ENCODE measurements around the gene DGCR2. TPM values are rescaled to one million over a fixed set of nuclear protein-coding genes. Genes with fewer than 3 reads are reported as not detected.
"Not testable (repeated sequence)": the region's sequence is repeated elsewhere in the genome, so short reads cannot be mapped to it uniquely, and the experiment has no call there.

DGCR2 gene
- total RNA-seq, 1 donor from 2014 or later: 20.6 TPM

DNA sequence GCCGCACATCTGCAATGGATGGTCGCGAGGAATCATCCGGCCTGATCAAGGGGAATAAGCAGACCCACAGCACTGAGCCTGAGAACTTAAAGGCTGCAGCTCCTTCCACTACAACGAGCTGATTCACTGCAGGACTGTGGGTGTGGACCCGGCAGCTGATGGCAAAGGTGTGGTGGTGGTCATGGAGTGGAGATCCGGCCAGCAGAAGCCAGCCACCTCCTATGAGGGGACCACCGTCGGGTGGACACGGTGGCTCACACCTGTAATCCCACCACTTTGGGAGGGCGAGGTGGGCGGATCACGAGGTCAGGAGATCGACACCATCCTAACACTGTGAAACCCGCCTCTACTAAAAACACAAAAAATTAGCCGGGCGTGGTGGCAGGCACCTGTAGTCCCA is 66.4 kb downstream of the DGCR2 start:
- Mint-ChIP-seq H3K27ac (no peak overlapping the region), H3K27me3 (ENCODE audit: insufficient read depth, low read depth) (peaks cover 4% of the 10 kb centered on the region), H3K36me3 (peaks cover 17% of the 10 kb centered on the region), H3K4me1 (no peaks in the 10 kb centered on the region), H3K9me3 (no peaks in the 10 kb centered on the region), H3K4me3 (no peak overlapping the region)
- Histone ChIP-seq H3K4me2 (no peak overlapping the region), H3K9me3 (ENCODE audit: low read depth) (no peaks in the 10 kb centered on the region), H2AFZ (replicated peaks) (no peak overlapping the region), H3K9ac (no peak overlapping the region), H3F3A (ENCODE audit: low read depth) (no peaks in the 10 kb centered on the region), H3K27me3 (no peaks in the 10 kb centered on the region), H3K36me3 (no peaks in the 10 kb centered on the region), H3K4me3 (no peak overlapping the region), H3K79me2 (ENCODE audit: low read depth) (no peaks in the 10 kb centered on the region), H4K20me1 (ENCODE audit: low read depth) (peaks cover 13% of the 10 kb centered on the region), H3K4me1 (no peaks in the 10 kb centered on the region), H3K27ac (no peak overlapping the region)
- no peak for DNase-seq (ENCODE audit: low spot score)
- TF ChIP-seq, protein P1, sequence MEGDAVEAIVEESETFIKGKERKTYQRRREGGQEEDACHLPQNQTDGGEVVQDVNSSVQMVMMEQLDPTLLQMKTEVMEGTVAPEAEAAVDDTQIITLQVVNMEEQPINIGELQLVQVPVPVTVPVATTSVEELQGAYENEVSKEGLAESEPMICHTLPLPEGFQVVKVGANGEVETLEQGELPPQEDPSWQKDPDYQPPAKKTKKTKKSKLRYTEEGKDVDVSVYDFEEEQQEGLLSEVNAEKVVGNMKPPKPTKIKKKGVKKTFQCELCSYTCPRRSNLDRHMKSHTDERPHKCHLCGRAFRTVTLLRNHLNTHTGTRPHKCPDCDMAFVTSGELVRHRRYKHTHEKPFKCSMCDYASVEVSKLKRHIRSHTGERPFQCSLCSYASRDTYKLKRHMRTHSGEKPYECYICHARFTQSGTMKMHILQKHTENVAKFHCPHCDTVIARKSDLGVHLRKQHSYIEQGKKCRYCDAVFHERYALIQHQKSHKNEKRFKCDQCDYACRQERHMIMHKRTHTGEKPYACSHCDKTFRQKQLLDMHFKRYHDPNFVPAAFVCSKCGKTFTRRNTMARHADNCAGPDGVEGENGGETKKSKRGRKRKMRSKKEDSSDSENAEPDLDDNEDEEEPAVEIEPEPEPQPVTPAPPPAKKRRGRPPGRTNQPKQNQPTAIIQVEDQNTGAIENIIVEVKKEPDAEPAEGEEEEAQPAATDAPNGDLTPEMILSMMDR (IDR thresholded peaks at IDR 0.05): no peak

DNA sequence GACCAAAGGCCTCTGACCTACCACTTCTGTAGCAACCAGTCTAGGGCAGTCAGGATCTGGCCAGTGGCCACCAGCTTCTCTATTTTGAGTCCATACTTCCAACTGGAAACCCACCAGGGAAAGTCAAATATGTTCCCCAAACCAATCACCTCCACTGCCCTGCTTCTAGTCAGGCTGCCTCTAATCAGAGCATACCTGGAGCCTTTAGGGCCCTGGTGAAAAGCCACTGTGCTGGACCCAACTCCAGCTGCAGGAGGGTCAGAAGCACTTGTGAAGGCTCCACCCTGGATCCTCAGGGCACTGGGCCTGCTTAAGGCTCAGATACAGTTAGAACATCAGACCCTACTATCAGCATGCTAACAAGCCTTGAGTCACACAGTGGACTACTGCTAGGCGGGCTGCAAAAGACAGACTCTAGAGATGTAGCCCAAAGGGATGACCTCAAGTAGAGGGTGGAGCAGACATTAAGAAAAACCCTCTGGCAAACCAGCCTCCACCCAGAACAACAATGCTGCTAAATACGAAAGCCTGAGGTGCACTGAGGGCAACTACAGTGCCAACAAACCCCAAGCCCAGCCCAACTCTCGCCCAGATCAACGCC is 69.2 kb downstream of the DGCR2 start:
- no peak for DNase-seq (ENCODE audit: low spot score)
- H2AFZ ChIP-seq (replicated peaks): no peak overlapping the region
- no peak overlapping the region for H3K27ac ChIP-seq
- no peaks in the 10 kb centered on the region for H3K36me3 ChIP-seq
- H3K9me3 ChIP-seq (ENCODE audit: low read depth): no peaks in the 10 kb centered on the region
- Mint-ChIP-seq H3K27ac (no peak overlapping the region), H3K27me3 (ENCODE audit: insufficient read depth, low read depth) (peaks cover 4% of the 10 kb centered on the region), H3K9me3 (no peaks in the 10 kb centered on the region), H3K36me3 (peaks cover 24% of the 10 kb centered on the region), H3K4me1 (no peaks in the 10 kb centered on the region), H3K4me3 (no peak overlapping the region)
- no peaks in the 10 kb centered on the region for H3K4me1 ChIP-seq
- H4K20me1 ChIP-seq (ENCODE audit: low read depth): peaks cover 24% of the 10 kb centered on the region
- H3K27me3 ChIP-seq: no peaks in the 10 kb centered on the region
- no peak overlapping the region for H3K9ac ChIP-seq
- no peaks in the 10 kb centered on the region for H3K79me2 ChIP-seq (ENCODE audit: low read depth)
- TF ChIP-seq EZH2 (IDR thresholded peaks at IDR 0.05) (no peak), EZH2phosphoT487 (IDR thresholded peaks at IDR 0.05) (no peak)
- TF ChIP-seq, protein P1 (IDR thresholded peaks at IDR 0.05): no peak
- H3F3A ChIP-seq (ENCODE audit: low read depth): no peaks in the 10 kb centered on the region
- no peak overlapping the region for H3K4me3 ChIP-seq
- no peak overlapping the region for H3K4me2 ChIP-seq

DNA sequence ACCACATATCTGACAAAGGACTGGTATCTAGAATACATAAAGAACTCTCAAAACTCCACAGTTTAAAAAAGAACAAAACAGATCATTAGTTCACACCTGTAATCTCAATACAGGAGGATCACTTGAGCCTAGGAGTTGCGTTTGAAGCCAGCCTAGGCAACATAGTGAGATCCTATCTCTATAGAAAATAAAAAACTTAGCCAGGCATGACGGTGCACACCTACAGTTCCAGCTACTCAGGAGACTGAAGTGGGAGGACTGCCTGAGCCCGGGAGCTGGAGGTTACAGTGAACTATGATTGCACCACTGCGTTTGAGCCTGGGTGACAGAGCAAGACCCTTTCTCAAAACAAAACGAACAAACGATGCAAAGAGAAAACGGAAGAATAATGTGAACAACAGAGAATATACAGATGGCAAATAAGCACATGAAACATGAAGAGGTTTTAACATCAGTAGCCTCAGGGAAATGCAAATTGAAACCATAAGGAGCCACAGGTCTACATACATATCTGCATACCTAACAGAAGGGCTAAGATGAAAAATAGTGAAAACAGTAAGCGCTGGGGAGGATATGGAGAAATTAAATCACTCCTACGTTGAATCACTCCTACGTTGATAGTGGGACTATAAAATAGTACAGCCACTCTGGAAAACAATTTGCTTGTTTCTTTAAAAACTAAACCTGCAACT is 70.7 kb downstream of the DGCR2 start:
- Histone ChIP-seq H3K4me1 (no peaks in the 10 kb centered on the region), H3K27ac (no peak overlapping the region), H3K36me3 (no peaks in the 10 kb centered on the region), H3K9me3 (ENCODE audit: low read depth) (no peaks in the 10 kb centered on the region), H3K4me3 (no peak overlapping the region), H3K9ac (no peak overlapping the region), H4K20me1 (ENCODE audit: low read depth) (peaks cover 23% of the 10 kb centered on the region), H3K4me2 (no peak overlapping the region), H3K79me2 (ENCODE audit: low read depth) (no peaks in the 10 kb centered on the region), H2AFZ (replicated peaks) (no peak overlapping the region), H3F3A (ENCODE audit: low read depth) (no peaks in the 10 kb centered on the region), H3K27me3 (no peaks in the 10 kb centered on the region)
- no peaks in the 10 kb centered on the region for H3K27me3 Mint-ChIP-seq (ENCODE audit: insufficient read depth, low read depth)
- H3K4me1 Mint-ChIP-seq: no peaks in the 10 kb centered on the region
- no peak overlapping the region for H3K4me3 Mint-ChIP-seq
- TF ChIP-seq EZH2 (IDR thresholded peaks at IDR 0.05) (no peak), EZH2phosphoT487 (IDR thresholded peaks at IDR 0.05) (no peak)
- TF ChIP-seq, protein P1 (IDR thresholded peaks at IDR 0.05): no peak
- no peak overlapping the region for H3K27ac Mint-ChIP-seq
- peaks cover 27% of the 10 kb centered on the region for H3K36me3 Mint-ChIP-seq
- no peaks in the 10 kb centered on the region for H3K9me3 Mint-ChIP-seq
- DNase-seq (ENCODE audit: low spot score): no peak

DNA sequence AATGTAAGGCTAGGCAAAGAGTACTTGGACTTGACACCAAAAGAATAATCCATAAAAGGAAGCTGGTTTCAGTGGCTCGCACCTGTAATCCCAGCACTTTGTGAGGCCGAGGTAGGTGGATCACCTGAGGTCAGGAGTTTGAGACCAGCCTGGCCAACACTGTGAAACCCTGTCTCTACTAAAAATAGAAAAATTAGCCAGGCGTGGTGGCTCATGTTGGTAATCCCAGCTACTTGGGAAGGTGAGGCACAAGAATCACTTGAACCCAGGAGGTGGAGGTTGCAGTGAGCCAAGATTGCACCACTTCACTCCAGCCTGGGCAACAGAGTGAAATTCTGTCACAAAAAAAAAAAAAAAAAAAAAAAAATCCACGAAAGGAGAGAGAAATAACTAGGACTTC is 71.4 kb downstream of the DGCR2 start:
- H3K4me2 ChIP-seq; H3K27ac ChIP-seq; H3K36me3 ChIP-seq; H3K27me3 ChIP-seq; DNase-seq (ENCODE audit: low spot score); H3K4me3 Mint-ChIP-seq; H3K27me3 Mint-ChIP-seq (ENCODE audit: insufficient read depth, low read depth); H3K9me3 ChIP-seq (ENCODE audit: low read depth); H3K4me3 ChIP-seq; H2AFZ ChIP-seq (replicated peaks); H3K4me1 ChIP-seq; H3K79me2 ChIP-seq (ENCODE audit: low read depth); H3K9ac ChIP-seq; H3K9me3 Mint-ChIP-seq; H3K4me1 Mint-ChIP-seq; H3K27ac Mint-ChIP-seq; H3F3A ChIP-seq (ENCODE audit: low read depth): not testable (repeated sequence)
- H4K20me1 ChIP-seq (ENCODE audit: low read depth): peaks cover 21% of the 10 kb centered on the region
- peaks cover 32% of the 10 kb centered on the region for H3K36me3 Mint-ChIP-seq
